OCI-LY3 (cell line): Measurements from ENCODE around the gene ADGRG1.

Experiments
- CTCF ChIP-seq: fragments of 200-600, 300-600 bp; sonication (generic); IDR thresholded peaks from 2 replicates; pipeline ENCODE4 v1.5.1; 2014; ENCODE audit warnings: antibody characterized with exemption, low read length, low read depth
- EZH2phosphoT487 ChIP-seq: fragments of 200-600 bp; shearing (Covaris generic); IDR thresholded peaks from 2 replicates; pipeline ENCODE4 v1.6.1; 2018; ENCODE audit warnings: antibody characterized with exemption, mixed run types, low read depth

DNA sequence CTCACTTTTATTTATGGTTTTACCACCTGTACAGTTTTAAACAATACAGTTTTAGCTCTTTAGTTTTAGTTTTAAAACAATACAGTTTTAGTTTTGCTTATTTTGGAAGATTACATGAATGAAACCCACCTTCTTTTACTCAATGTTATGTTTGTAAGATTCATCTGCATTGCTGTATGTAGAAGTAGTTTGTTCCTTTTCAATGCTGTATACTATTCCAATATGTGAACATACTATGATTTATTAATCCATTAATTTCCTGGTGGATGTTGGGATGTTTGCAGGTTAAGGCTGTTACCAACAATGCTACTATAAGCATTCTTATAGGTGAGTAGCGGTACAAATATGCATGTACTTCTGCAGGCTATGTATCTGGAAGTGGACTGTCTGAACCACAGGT, 34.4 kb upstream of the ADGRG1 start:
- TF ChIP-seq CTCF, result no peak
- no peak for TF ChIP-seq EZH2phosphoT487
